GM19324 (cell line): ENCODE measurements around the gene TTC9.
"Not testable (repeated sequence)": the region's sequence is repeated elsewhere in the genome, so short reads cannot be mapped to it uniquely, and the experiment has no call there.

Experiments
- ATAC-seq: cut with Tn5 transposase; IDR thresholded peaks from one replicate; pipeline ENCODE4 v1.9.1; 2021; ENCODE audit warnings: mild to moderate bottlenecking, moderate library complexity; ENCODE audit not compliant: unreplicated experiment, low FRiP score

The TTC9 gene

GRCh38 chr14:70671652-70672644 is 30.2 kb downstream of the TTC9 start:
- ATAC-seq = no peak

GRCh38 chr14:70677341-70677740 is 35.6 kb downstream of the TTC9 start:
- no peak for ATAC-seq

- ATAC-seq = no peak
These were observed 39.0 kb downstream of the TTC9 start for GRCh38 chr14:70680748-70681147.

GRCh38 chr14:70683983-70684382 is 42.3 kb downstream of the TTC9 start:
- ATAC-seq = no peak

GRCh38 chr14:70685474-70686197 is 43.9 kb downstream of the TTC9 start:
- no peak for ATAC-seq

- no peak for ATAC-seq
These were observed 50.5 kb downstream of the TTC9 start for GRCh38 chr14:70692210-70692609.

GRCh38 chr14:70696026-70696425 is 54.3 kb downstream of the TTC9 start:
- no peak for ATAC-seq

GRCh38 chr14:70697701-70698100 is 56.0 kb downstream of the TTC9 start:
- no peak for ATAC-seq

- no peak for ATAC-seq
These were observed 56.6 kb downstream of the TTC9 start for GRCh38 chr14:70698288-70698687.

GRCh38 chr14:70699646-70700045 is 57.9 kb downstream of the TTC9 start:
- ATAC-seq = no peak

GRCh38 chr14:70700955-70701585 is 59.4 kb downstream of the TTC9 start:
- no peak for ATAC-seq

GRCh38 chr14:70701610-70702009 is 59.9 kb downstream of the TTC9 start:
- no peak for ATAC-seq

- ATAC-seq = no peak
These were observed 60.4 kb downstream of the TTC9 start for GRCh38 chr14:70702161-70702560.

GRCh38 chr14:70703621-70704168 is 62.0 kb downstream of the TTC9 start:
- ATAC-seq = not testable (repeated sequence)

GRCh38 chr14:70704960-70705359 is 63.2 kb downstream of the TTC9 start:
- ATAC-seq = no peak

- no peak for ATAC-seq
These were observed 64.5 kb downstream of the TTC9 start for GRCh38 chr14:70706177-70706576.

GRCh38 chr14:70707138-70708038 is 65.7 kb downstream of the TTC9 start:
- ATAC-seq = no peak

- ATAC-seq = no peak
These were observed 67.2 kb downstream of the TTC9 start for GRCh38 chr14:70708717-70709570.
